HUES48 (cell line): ENCODE measurements around the gene OST4.

Experiments
- H3K27ac ChIP-seq: one replicate; pipeline ENCODE4 v1.7.0; 2013; ENCODE audit warnings: low read depth, low read length, inconsistent platforms
- H3K27me3 ChIP-seq: 2 replicates; pipeline ENCODE4 v1.6.1; 2013; ENCODE audit warnings: mild to moderate bottlenecking, low read length; ENCODE audit not compliant: control insufficient read depth, insufficient read depth
- H3K36me3 ChIP-seq: 2 replicates; pipeline ENCODE4 v1.6.1; 2013; ENCODE audit warnings: low read length; ENCODE audit not compliant: control insufficient read depth, insufficient read depth
- H3K4me1 ChIP-seq: 2 replicates; pipeline ENCODE4 v1.6.1; 2013; ENCODE audit warnings: mild to moderate bottlenecking, low read length; ENCODE audit not compliant: control insufficient read depth, insufficient read depth
- H3K4me3 ChIP-seq: 2 replicates; pipeline ENCODE4 v1.5.1; 2013; ENCODE audit warnings: mild to moderate bottlenecking, low read depth, low read length
- H3K9ac ChIP-seq: 2 replicates; pipeline ENCODE4 v1.6.1; 2013; ENCODE audit warnings: mild to moderate bottlenecking, low read depth, low read length, moderate library complexity
- H3K9me3 ChIP-seq: 2 replicates; pipeline ENCODE4 v1.6.1; 2013; ENCODE audit warnings: low read length; ENCODE audit not compliant: control insufficient read depth, insufficient read depth

The OST4 gene

GRCh38 chr2:27065128-27065527, 6.3 kb downstream of the OST4 start:
- no peak overlapping the region for H3K4me3 ChIP-seq
- H3K9me3 ChIP-seq: no peaks in the 10 kb centered on the region
- H3K9ac ChIP-seq: no peak overlapping the region
- H3K4me1 ChIP-seq: no peaks in the 10 kb centered on the region
- H3K27ac ChIP-seq: no peak overlapping the region
- H3K36me3 ChIP-seq: peaks cover 51% of the 10 kb centered on the region
- no peaks in the 10 kb centered on the region for H3K27me3 ChIP-seq

GRCh38 chr2:27060323-27060722, 11.1 kb downstream of the OST4 start:
- Histone ChIP-seq H3K9ac (no peak overlapping the region), H3K27ac (no peak overlapping the region), H3K36me3 (peaks cover 54% of the 10 kb centered on the region)

GRCh38 chr2:27059141-27059820, 12.2 kb downstream of the OST4 start:
- H3K36me3 ChIP-seq: peaks cover 64% of the 10 kb centered on the region
- no peak overlapping the region for H3K27ac ChIP-seq
- no peaks in the 10 kb centered on the region for H3K9me3 ChIP-seq
- no peaks in the 10 kb centered on the region for H3K27me3 ChIP-seq
- no peaks in the 10 kb centered on the region for H3K4me1 ChIP-seq
- H3K4me3 ChIP-seq: no peak overlapping the region
- no peak overlapping the region for H3K9ac ChIP-seq

More at GRCh38 chr2:27060323-27060722, 11.1 kb downstream of the OST4 start:
- H3K9me3 ChIP-seq: no peaks in the 10 kb centered on the region
- no peaks in the 10 kb centered on the region for H3K4me1 ChIP-seq
- H3K27me3 ChIP-seq: no peaks in the 10 kb centered on the region
- no peak overlapping the region for H3K4me3 ChIP-seq

- H3K4me1 ChIP-seq: no peaks in the 10 kb centered on the region
- no peaks in the 10 kb centered on the region for H3K9me3 ChIP-seq
- no peak overlapping the region for H3K27ac ChIP-seq
- no peaks in the 10 kb centered on the region for H3K27me3 ChIP-seq
- no peak overlapping the region for H3K9ac ChIP-seq
- peaks cover 75% of the 10 kb centered on the region for H3K36me3 ChIP-seq
- H3K4me3 ChIP-seq: no peak overlapping the region
These were observed 13.2 kb downstream of the OST4 start for GRCh38 chr2:27058210-27058609.

GRCh38 chr2:27057184-27057583, 14.3 kb downstream of the OST4 start:
- Histone ChIP-seq H3K36me3 (peaks cover 70% of the 10 kb centered on the region), H3K4me1 (no peaks in the 10 kb centered on the region), H3K27ac (no peak overlapping the region), H3K9me3 (no peaks in the 10 kb centered on the region), H3K4me3 (no peak overlapping the region), H3K27me3 (no peaks in the 10 kb centered on the region), H3K9ac (no peak overlapping the region)

- no peak overlapping the region for H3K27ac ChIP-seq
- H3K27me3 ChIP-seq: no peaks in the 10 kb centered on the region
- no peak overlapping the region for H3K4me3 ChIP-seq
- peaks cover 62% of the 10 kb centered on the region for H3K36me3 ChIP-seq
- H3K9me3 ChIP-seq: no peaks in the 10 kb centered on the region
- no peak overlapping the region for H3K9ac ChIP-seq
- no peaks in the 10 kb centered on the region for H3K4me1 ChIP-seq
These were observed 16.7 kb downstream of the OST4 start for GRCh38 chr2:27054721-27055120.

- peaks cover 4% of the 10 kb centered on the region; the same call in 1 of the 2 replicates for H3K4me1 ChIP-seq
- H3K27ac ChIP-seq: no peak overlapping the region
- no peaks in the 10 kb centered on the region for H3K9me3 ChIP-seq
- H3K9ac ChIP-seq: no peak overlapping the region
- H3K4me3 ChIP-seq: no peak overlapping the region
- H3K27me3 ChIP-seq: no peaks in the 10 kb centered on the region
- peaks cover 53% of the 10 kb centered on the region for H3K36me3 ChIP-seq
These were observed 17.7 kb downstream of the OST4 start for GRCh38 chr2:27053776-27054175.

GRCh38 chr2:27053321-27053720, 18.1 kb downstream of the OST4 start:
- H3K4me1 ChIP-seq: peaks cover 4% of the 10 kb centered on the region; the same call in 1 of the 2 replicates
- no peaks in the 10 kb centered on the region for H3K27me3 ChIP-seq
- H3K4me3 ChIP-seq: no peak overlapping the region
- no peak overlapping the region for H3K27ac ChIP-seq
- no peak overlapping the region for H3K9ac ChIP-seq
- H3K9me3 ChIP-seq: no peaks in the 10 kb centered on the region
- H3K36me3 ChIP-seq: peaks cover 48% of the 10 kb centered on the region

- Histone ChIP-seq H3K27me3 (no peaks in the 10 kb centered on the region), H3K27ac (peak overlapping the region; percentile 33), H3K9ac (peak overlapping the region; percentile 45; the same call in 1 of the 2 replicates), H3K36me3 (peaks cover 39% of the 10 kb centered on the region), H3K4me3 (peak overlapping the region; percentile 82), H3K4me1 (peaks cover 4% of the 10 kb centered on the region; the same call in 1 of the 2 replicates), H3K9me3 (no peaks in the 10 kb centered on the region)
These were observed 19.4 kb downstream of the OST4 start for GRCh38 chr2:27051902-27052645.

- H3K36me3 ChIP-seq: peaks cover 32% of the 10 kb centered on the region
- no peaks in the 10 kb centered on the region for H3K9me3 ChIP-seq
- H3K4me3 ChIP-seq: peak within 1 kb of the TSS; percentile 82
- peak within 1 kb of the TSS; percentile 66 for H3K9ac ChIP-seq
- peaks cover 4% of the 10 kb centered on the region; the same call in 1 of the 2 replicates for H3K4me1 ChIP-seq
- H3K27me3 ChIP-seq: no peaks in the 10 kb centered on the region
- peak within 1 kb of the TSS; percentile 80 for H3K27ac ChIP-seq
These were observed 20.2 kb downstream of the OST4 start, which contains the start of gene AGBL5 for GRCh38 chr2:27050996-27051901. Gene AGBL5 (plus strand): TSS chr2:27051668. CDS start chr2:27052959, 1,291 bp downstream.
